CD4-positive, alpha-beta T cell treated with Interleukin-12 subunit alpha and Interleukin-12 subunit beta, for 1 hour (primary cell): ENCODE data around the gene BMP8B.
"Not testable (repeated sequence)": the region's sequence is repeated elsewhere in the genome, so short reads cannot be mapped to it uniquely, and the experiment has no call there.

Source experiments
- DNase-seq: peaks from one replicate; pipeline ENCODE4 v3.0.0-alpha.2; 2020

BMP8B gene

GRCh38 chr1:39776886-39777285 lies 11.8 kb downstream of the BMP8B start:
- DNase-seq, result no peak

DNA sequence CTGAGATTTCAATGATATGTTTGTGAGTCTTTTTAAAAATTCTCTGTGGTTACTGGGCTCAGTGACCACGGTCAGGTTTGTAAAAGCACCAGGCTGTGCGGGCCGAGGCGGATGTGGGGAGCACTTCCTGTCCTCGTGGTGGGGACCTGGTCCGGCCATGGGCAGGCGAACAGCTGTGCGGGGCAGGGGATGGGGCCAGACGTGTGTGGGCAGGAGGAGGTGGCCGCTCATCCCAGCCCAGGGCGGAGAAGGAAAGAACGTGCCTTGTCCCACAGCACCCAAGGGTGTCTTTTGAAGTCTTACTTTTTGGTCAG lies 12.3 kb downstream of the BMP8B start:
- DNase-seq, result no peak

DNA sequence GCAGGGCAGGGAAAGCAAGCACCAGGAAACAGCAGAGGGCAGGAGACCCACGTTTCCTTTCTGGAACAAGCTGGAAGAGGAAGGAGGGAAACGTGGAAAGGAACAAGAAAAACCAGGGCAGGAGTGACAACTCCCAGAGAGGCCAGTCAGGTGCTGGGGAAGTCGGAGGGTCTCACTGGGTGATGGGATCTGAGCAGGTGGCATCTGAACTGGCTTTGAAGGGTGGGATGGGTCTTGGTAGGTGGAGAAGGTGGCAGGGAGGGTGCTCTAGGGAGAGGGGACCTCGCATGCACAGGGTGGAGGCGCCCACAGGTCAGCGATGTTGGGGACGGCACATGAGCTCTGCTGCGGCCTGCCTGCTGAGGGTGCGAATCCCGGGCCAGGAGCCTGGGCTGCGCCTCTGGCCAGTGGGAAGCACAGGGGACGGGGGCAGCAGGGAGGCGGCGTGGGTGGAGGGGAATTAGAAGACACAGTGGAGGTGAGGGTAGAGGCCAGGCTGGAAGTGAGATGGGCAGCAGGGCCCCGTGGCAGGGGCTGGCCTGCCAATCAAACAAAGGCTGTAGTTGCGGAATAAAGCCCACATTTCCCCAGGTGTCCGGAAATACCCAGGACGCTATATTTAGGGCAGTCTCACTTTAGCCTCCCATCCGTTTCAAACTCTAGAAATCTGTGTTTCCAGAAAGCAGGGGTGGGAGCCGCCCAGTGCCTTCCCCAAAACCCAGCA lies 12.8 kb downstream of the BMP8B start:
- not testable (repeated sequence) for DNase-seq

- not testable (repeated sequence) for DNase-seq
Observed at GRCh38 chr1:39775141-39775540, 13.5 kb downstream of the BMP8B start.

- not testable (repeated sequence) for DNase-seq
Observed at GRCh38 chr1:39773369-39773979, 15.2 kb downstream of the BMP8B start.

DNA sequence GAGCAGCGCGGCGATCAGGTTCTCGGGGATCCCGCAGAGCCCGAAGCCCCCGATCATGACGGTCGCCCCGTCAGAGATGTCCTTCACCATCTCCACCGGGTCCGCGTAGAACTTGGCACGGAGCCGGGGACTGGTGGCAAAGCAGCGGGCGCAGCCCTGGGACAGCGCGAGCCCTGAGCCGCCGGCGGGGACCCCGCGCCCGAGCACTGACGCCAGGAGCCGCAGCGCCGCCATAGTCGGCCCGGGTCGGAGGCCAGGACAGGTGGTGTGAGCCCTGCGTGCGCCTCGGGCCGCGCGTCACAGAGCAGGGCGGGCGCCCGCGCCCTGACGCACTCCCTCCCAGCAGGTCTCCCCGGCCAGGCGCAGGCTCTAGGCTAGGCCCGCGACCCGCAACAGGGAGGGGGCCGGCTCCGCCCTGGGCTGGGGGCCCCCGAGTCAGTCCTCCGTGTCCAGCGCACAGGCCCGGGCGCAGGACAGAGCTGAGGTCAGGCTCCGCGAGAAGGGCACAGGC lies 17.6 kb downstream of the BMP8B start, which contains the start of gene OXCT2:
OXCT2 (minus strand) TSS at position 327 of the 511 bp plus-strand sequence; CDS start at position 234, 93 bp downstream.
- DNase-seq, result not testable (repeated sequence)

- not testable (repeated sequence) for DNase-seq
Observed at GRCh38 chr1:39770100-39771021, 18.3 kb downstream of the BMP8B start.

GRCh38 chr1:39769502-39769901 lies 19.2 kb downstream of the BMP8B start:
- not testable (repeated sequence) for DNase-seq

GRCh38 chr1:39766466-39766865 lies 22.2 kb downstream of the BMP8B start:
- not testable (repeated sequence) for DNase-seq

DNA sequence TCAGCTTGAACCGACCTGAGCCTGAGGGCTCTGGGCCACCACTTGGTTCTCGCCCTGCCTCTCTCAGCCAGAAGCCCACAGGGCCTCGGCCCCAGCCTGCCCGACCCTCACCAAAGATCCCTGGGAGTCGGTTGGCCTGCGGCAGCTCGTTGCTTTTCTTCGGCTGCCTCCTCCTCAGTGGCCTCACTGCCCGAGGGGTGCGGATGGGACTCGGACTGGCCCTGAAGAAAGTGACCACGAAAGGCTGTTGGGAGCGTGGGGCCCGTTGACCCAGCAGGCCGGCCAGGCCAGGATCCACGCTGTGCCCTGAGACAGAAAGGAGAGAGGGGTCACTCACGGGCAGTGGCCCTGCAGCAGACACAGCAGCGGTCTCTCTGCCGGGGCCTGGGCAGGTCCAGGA lies 24.2 kb downstream of the BMP8B start:
- DNase-seq, result not testable (repeated sequence)

DNA sequence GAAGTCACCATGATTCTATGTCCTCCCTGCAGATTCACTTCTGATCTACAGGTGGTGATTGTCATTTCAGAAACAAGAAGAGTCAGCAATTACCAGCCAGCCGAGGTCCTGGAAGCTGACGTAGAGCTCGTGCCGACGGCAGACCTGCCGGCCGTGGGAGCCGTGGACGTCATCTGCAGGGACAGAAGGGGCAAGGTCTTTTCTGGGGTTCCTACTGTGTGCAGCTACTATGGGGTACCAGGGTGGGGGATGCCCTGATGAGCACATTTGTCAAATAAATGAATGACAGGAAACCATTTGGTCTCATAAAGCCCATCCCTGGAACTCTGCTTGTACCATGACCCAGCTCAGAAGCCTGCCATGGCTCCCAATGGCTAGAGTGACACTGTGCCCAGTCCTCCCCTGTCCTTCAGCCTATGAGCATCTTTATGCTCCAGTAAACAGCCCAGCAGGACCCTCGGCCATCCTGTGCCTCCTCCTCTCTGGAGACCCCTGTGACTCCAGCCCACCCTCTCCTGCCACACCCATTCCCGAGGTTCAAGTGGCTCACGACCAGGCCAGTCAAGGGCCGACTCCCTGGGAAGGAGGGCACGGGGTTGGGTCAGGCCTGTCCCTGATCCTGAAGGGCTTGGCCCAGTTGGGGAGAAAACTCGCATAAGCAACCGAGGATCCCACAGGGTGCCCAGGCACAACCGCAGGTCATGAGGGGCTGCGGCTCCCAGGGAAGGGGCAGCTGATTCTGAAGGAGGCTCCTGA lies 24.9 kb downstream of the BMP8B start:
- not testable (repeated sequence) for DNase-seq

DNA sequence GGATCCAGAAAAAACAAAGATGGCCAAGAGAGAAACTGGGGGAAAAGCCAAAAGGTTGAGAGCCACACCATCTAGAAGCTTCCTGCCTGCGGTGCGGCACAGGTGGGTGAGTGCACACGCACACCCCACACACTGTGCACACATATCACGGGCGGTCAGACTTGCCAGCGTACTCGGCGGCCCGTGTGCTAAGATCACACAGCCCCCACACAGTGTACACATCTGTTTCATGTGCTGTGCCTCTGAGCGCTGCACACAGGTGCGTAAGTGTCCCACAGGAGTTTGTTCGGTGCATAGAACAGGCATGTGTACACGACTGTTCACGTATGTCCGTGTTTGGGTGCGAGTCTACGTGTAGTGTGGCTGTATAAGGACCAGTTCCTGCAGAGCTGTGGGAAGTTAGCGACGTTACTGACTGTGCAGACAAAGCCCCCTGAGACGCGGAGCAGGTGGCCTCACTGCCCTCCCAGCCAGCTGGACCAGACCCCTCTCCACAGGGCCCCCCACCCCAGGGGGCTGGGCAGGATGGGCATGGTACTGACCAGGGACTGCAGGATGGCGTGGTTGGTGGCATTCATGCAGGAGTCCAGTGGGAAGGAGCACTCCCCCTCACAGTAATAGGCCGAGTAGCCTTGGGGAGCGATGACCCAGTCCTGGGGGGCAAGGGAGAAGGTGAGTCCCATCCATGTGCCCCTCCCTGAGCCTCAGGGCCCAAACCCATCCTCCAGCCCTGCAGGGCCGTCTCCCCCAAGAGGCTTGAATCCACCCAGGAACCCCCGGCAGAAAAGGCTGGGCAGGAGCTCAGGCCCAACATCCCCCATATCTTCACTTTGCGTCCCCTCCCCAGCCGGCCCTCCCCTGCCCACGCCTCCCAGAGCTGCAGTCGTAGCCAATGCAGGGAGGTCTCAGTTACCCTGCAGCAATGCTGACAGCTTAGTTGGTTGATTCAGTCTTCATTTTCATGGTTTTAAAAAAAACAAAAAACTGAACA lies 25.8 kb downstream of the BMP8B start:
- no peak for DNase-seq

DNA sequence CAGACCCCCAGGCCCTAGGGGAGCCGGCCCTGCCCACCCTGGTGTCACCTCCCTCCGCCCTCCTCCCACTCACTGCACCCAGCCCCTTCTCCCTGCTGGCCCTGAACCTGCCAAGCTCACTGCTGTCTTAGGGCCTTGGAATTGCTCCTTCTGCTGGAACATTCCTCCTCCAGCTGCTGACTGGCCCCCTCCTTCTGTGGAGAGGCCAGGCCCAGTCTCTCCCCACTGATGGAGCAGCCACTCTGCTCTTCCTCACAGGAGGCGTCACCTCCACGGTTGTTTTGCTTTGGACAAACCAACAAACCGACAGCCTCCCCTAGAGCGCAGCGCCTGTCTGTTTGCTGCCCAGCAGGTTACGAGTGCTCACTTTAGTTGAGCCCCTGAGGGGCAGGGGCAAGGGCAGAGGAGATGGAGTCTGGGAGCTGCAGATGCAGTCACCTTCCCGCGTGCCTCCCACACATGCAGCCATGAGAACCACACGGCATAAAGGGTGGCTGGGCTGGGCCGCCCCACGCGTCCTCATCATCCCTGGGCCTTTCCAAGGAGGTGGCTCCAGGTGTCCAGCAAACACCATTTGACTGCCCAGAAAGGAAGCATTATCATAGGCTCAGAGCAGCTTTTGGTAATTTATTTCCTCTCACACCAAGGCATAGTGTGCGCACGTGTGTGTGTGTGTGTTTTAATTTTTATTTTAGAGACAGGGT lies 27.0 kb downstream of the BMP8B start:
- no peak for DNase-seq

GRCh38 chr1:39761016-39761415 lies 27.6 kb downstream of the BMP8B start:
- no peak for DNase-seq

- no peak for DNase-seq
Observed at GRCh38 chr1:39760074-39761008, 28.3 kb downstream of the BMP8B start.

GRCh38 chr1:39759436-39759726 lies 29.3 kb downstream of the BMP8B start:
- no peak for DNase-seq

DNA sequence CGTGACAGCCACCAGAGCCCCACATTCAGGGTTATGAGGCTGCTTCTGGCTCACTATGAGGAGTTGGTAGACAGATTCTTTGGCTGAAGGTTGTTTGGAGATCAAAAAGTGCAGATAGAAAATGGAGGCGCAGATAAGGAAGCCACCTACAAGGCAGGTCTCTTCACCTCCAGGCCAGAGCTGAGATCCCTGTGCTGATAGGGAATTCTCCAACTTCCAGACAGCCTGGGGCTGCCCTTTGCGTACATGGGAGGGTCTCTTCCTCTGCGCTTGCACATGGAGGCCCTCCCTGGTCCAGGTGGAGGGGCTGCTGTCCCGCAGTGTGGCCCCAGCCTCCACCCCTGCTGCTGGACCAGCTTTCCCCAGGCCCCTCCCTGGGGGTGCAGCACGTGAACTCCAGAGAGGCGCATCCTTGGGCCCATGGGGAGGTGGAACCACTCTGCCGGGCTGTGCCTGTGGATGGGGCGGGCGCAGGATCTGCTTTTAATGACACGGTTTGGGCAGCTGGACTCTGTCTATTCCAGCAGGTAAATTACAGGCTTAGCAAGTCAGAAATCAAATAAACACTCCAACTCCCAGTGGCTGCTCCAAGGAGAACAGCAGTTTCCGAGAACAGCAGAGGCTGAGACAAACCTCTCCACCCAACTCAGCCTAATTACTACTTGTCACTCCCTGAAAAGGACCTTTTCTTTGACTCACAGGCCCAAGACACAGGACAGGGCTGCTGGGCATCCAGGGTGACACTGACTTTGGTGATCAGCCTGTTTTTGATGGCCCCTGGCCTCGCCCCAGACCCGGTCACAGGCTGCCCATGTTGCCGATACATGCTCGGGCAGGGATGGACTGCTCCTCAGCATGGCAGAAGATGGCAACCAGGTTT lies 29.9 kb downstream of the BMP8B start:
- no peak for DNase-seq

- DNase-seq, result no peak
Observed at GRCh38 chr1:39757501-39757900, 31.2 kb downstream of the BMP8B start.
